HUES48 (cell line): Measurements from ENCODE around the gene CTDSPL.

Experiments used
- H3K27ac ChIP-seq: one replicate; pipeline ENCODE4 v1.7.0; 2013; ENCODE audit warnings: low read depth, low read length, inconsistent platforms
- H3K27me3 ChIP-seq: 2 replicates; pipeline ENCODE4 v1.6.1; 2013; ENCODE audit warnings: mild to moderate bottlenecking, low read length; ENCODE audit not compliant: control insufficient read depth, insufficient read depth
- H3K36me3 ChIP-seq: 2 replicates; pipeline ENCODE4 v1.6.1; 2013; ENCODE audit warnings: low read length; ENCODE audit not compliant: control insufficient read depth, insufficient read depth
- H3K4me1 ChIP-seq: 2 replicates; pipeline ENCODE4 v1.6.1; 2013; ENCODE audit warnings: mild to moderate bottlenecking, low read length; ENCODE audit not compliant: control insufficient read depth, insufficient read depth
- H3K4me3 ChIP-seq: 2 replicates; pipeline ENCODE4 v1.5.1; 2013; ENCODE audit warnings: mild to moderate bottlenecking, low read depth, low read length
- H3K9ac ChIP-seq: 2 replicates; pipeline ENCODE4 v1.6.1; 2013; ENCODE audit warnings: mild to moderate bottlenecking, low read depth, low read length, moderate library complexity
- H3K9me3 ChIP-seq: 2 replicates; pipeline ENCODE4 v1.6.1; 2013; ENCODE audit warnings: low read length; ENCODE audit not compliant: control insufficient read depth, insufficient read depth

CTDSPL gene

DNA sequence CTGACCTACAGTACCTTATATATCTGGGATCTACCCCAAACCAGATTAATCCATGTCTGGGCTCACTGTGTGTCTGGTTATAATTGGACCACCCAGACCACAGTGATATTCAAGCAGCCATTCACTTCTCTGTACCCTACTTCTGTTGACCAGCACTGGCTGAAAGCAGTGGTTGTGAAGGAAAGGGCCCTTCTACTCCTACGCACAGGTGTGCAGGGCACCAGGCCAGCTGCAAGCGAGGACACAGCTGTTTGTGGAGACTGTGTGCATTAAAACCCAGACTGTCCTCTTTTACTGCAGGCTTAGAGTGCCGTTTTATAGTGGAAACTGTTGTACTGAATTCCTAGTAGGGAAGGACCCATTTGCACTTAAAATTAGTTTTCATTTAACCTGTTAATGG lies 29.5 kb downstream of the CTDSPL start:
- Histone ChIP-seq H3K27me3 (no peaks in the 10 kb centered on the region), H3K4me3 (no peak overlapping the region), H3K27ac (no peak overlapping the region), H3K9ac (no peak overlapping the region), H3K4me1 (no peaks in the 10 kb centered on the region), H3K9me3 (no peaks in the 10 kb centered on the region), H3K36me3 (no peaks in the 10 kb centered on the region)

DNA sequence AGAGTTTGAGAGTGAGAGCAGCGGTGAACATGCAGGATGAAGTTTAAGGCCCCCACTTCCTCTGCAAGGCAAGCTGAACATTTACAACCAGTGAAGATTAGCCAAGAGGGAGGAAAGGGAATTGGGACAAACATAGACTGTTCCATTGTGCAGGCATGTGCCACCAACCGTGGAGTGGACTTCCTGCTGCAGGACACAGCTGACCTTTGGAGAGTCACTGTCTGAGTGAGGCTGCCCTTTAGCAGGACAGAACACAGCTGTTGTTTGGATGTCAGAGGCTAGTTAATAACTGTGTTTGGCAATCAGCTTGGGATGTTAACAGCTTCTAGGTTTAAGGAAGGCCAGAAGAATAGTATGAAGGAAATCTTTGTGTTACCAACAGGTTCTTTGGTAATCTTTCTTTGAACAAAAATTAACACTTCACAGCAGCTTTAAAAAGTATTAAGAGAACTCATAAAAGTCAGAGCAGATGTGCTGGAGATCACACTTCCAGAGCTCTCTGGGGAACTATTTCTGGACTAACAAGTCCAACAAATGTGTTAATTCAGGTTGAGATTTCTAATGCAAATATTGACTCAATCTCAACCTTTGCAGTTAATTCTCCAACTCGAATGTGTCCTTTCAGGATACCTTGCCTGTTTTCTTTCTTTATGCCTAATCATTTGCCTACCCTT lies 31.4 kb downstream of the CTDSPL start:
- H3K9ac ChIP-seq, result no peak overlapping the region
- no peaks in the 10 kb centered on the region for H3K9me3 ChIP-seq
- H3K4me1 ChIP-seq, result 0 out of 2 replicates have a peak, but pooled peaks cover 4% of the 10 kb centered on the region
- no peaks in the 10 kb centered on the region for H3K36me3 ChIP-seq
- H3K27ac ChIP-seq, result no peak overlapping the region
- no peak overlapping the region for H3K4me3 ChIP-seq
- H3K27me3 ChIP-seq, result no peaks in the 10 kb centered on the region

- no peaks in the 10 kb centered on the region for H3K9me3 ChIP-seq
- no peak overlapping the region for H3K27ac ChIP-seq
- no peaks in the 10 kb centered on the region for H3K36me3 ChIP-seq
- no peak overlapping the region for H3K4me3 ChIP-seq
- H3K9ac ChIP-seq, result no peak overlapping the region
- no peaks in the 10 kb centered on the region for H3K27me3 ChIP-seq
- peaks cover 15% of the 10 kb centered on the region for H3K4me1 ChIP-seq
Measured at GRCh38 chr3:37896827-37897226, 35.1 kb downstream of the CTDSPL start.

- no peak overlapping the region for H3K4me3 ChIP-seq
- no peaks in the 10 kb centered on the region for H3K27me3 ChIP-seq
- no peaks in the 10 kb centered on the region for H3K36me3 ChIP-seq
- no peak overlapping the region for H3K27ac ChIP-seq
- H3K9me3 ChIP-seq, result no peaks in the 10 kb centered on the region
- peaks cover 15% of the 10 kb centered on the region for H3K4me1 ChIP-seq
- no peak overlapping the region for H3K9ac ChIP-seq
Measured at GRCh38 chr3:37897763-37898162, 36.1 kb downstream of the CTDSPL start.

- no peaks in the 10 kb centered on the region for H3K27me3 ChIP-seq
- H3K36me3 ChIP-seq, result no peaks in the 10 kb centered on the region
- no peak overlapping the region for H3K27ac ChIP-seq
- no peak overlapping the region for H3K9ac ChIP-seq
- peaks cover 15% of the 10 kb centered on the region for H3K4me1 ChIP-seq
- H3K9me3 ChIP-seq, result no peaks in the 10 kb centered on the region
- no peak overlapping the region for H3K4me3 ChIP-seq
Measured at GRCh38 chr3:37898424-37898823, 36.7 kb downstream of the CTDSPL start.

DNA sequence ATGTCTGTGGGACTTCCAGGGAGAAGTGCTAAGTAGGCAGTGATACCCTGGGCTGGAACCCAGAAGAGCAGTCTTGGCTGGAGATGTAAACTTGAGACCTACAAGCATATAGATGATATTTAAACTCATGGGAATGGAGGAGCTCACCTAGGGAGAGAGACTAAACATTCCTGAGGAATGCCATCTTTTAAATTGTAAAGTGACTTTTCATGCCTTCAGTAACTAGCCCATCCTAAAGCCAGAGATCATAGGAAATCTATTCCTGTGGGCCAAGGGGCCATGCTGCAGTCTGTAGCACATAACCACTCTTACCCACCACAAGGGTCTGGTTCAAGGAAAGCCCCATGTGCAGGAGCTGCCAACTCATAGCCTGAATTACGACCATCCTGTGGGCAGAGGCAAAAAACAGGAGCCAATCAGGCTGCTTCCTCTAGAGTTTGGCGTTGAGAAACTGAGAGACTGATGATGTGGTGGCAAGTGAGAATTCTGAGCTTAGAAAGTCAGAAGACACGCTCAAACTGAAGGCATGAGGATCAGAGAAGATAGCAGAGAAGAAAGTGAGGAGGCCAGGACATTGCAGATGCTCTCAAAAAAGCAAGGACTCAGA lies 37.5 kb downstream of the CTDSPL start:
- Histone ChIP-seq H3K4me1 (peaks cover 15% of the 10 kb centered on the region), H3K27ac (no peak overlapping the region), H3K4me3 (no peak overlapping the region), H3K9ac (no peak overlapping the region), H3K36me3 (no peaks in the 10 kb centered on the region), H3K27me3 (no peaks in the 10 kb centered on the region), H3K9me3 (no peaks in the 10 kb centered on the region)

- peaks cover 21% of the 10 kb centered on the region for H3K4me1 ChIP-seq
- H3K4me3 ChIP-seq, result no peak overlapping the region
- no peak overlapping the region for H3K9ac ChIP-seq
- H3K27ac ChIP-seq, result no peak overlapping the region
- no peaks in the 10 kb centered on the region for H3K9me3 ChIP-seq
- H3K27me3 ChIP-seq, result no peaks in the 10 kb centered on the region
- no peaks in the 10 kb centered on the region for H3K36me3 ChIP-seq
Measured at GRCh38 chr3:37899711-37900306, 38.1 kb downstream of the CTDSPL start.

- Histone ChIP-seq H3K9ac (no peak overlapping the region), H3K4me3 (no peak overlapping the region), H3K36me3 (no peaks in the 10 kb centered on the region), H3K27ac (no peak overlapping the region), H3K27me3 (no peaks in the 10 kb centered on the region), H3K4me1 (peaks cover 38% of the 10 kb centered on the region), H3K9me3 (no peaks in the 10 kb centered on the region)
Measured at GRCh38 chr3:37901721-37902120, 40.0 kb downstream of the CTDSPL start.

GRCh38 chr3:37902674-37903073 lies 41.0 kb downstream of the CTDSPL start:
- Histone ChIP-seq H3K27me3 (no peaks in the 10 kb centered on the region), H3K4me3 (no peak overlapping the region), H3K9me3 (no peaks in the 10 kb centered on the region), H3K36me3 (no peaks in the 10 kb centered on the region), H3K27ac (no peak overlapping the region), H3K4me1 (peaks cover 39% of the 10 kb centered on the region), H3K9ac (no peak overlapping the region)

DNA sequence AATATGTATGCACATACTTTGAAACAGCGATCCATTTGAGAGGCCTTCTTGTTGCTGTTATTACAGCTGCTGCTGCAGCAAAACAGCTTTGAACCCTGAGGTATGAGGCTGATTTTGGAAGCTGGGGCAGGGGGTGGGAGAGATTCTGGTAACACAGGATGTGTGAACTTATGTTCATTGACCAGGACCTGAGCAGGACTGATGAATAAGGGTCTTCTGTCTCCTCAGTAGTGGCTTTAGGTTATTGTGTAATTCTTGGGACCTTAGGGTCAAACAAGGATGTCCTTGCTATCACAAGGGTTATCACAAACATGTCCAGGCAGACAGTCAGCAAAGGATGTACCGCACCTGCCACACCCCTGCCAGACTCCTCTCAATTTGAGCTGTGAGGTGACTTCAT lies 41.6 kb downstream of the CTDSPL start:
- Histone ChIP-seq H3K4me3 (no peak overlapping the region), H3K36me3 (no peaks in the 10 kb centered on the region), H3K27me3 (no peaks in the 10 kb centered on the region), H3K9me3 (no peaks in the 10 kb centered on the region), H3K4me1 (peaks cover 39% of the 10 kb centered on the region), H3K27ac (no peak overlapping the region), H3K9ac (no peak overlapping the region)

GRCh38 chr3:37903734-37904133 lies 42.1 kb downstream of the CTDSPL start:
- H3K36me3 ChIP-seq, result no peaks in the 10 kb centered on the region
- no peak overlapping the region for H3K4me3 ChIP-seq
- H3K4me1 ChIP-seq, result peaks cover 36% of the 10 kb centered on the region
- H3K9ac ChIP-seq, result no peak overlapping the region
- H3K9me3 ChIP-seq, result no peaks in the 10 kb centered on the region
- H3K27ac ChIP-seq, result no peak overlapping the region
- H3K27me3 ChIP-seq, result no peaks in the 10 kb centered on the region
